ENCODE data around the gene DDX4. TPM values are rescaled to one million over a fixed set of nuclear protein-coding genes. Genes with fewer than 3 reads are reported as not detected.
"Not testable (repeated sequence)": the region's sequence is repeated elsewhere in the genome, so short reads cannot be mapped to it uniquely, and the experiment has no call there.

Gene DDX4
- total RNA-seq (not detected), polyA plus RNA-seq (not detected)

GRCh38 chr5:55737793-55738192, at the start of gene DDX4:
Gene DDX4, plus strand, starts transcription at chr5:55738061. Its CDS starts 903 bp downstream, at chr5:55738964.
- peaks cover 5 to 6% of the 10 kb centered on the region in 2 donors for H3K27me3 Mint-ChIP-seq
- H3K36me3 ChIP-seq (ENCODE audit: insufficient read depth, low read length): no peaks in the 10 kb centered on the region
- H3K4me1 ChIP-seq (ENCODE audit: insufficient read depth, low read length): no peaks in the 10 kb centered on the region
- no peak within 1 kb of the TSS for H3K4me3 ChIP-seq (ENCODE audit: low read length)
- no peaks in the 10 kb centered on the region for H3K4me1 Mint-ChIP-seq
- no peaks in the 10 kb centered on the region for H3K36me3 Mint-ChIP-seq
- ChIA-PET CTCF (no interaction called here), POLR2A (no interaction called here)
- H3K27me3 ChIP-seq (ENCODE audit: insufficient read depth, low read length, poor library complexity, severe bottlenecking): no peaks in the 10 kb centered on the region
- H3K9me3 Mint-ChIP-seq: no peaks in the 10 kb centered on the region
- no peaks in the 10 kb centered on the region for H3K9me3 ChIP-seq (ENCODE audit: low read length)
- H3K4me3 Mint-ChIP-seq: no peak within 1 kb of the TSS
- H3K27ac ChIP-seq (ENCODE audit: low read depth, low read length): no peak within 1 kb of the TSS
- H3K27ac Mint-ChIP-seq: no peak within 1 kb of the TSS
- no peak for DNase-seq

GRCh38 chr5:55691265-55692105, 46.4 kb upstream of the DDX4 start:
- H3K4me1 ChIP-seq (ENCODE audit: insufficient read depth, low read length): no peaks in the 10 kb centered on the region
- no peaks in the 10 kb centered on the region for H3K27me3 ChIP-seq (ENCODE audit: insufficient read depth, low read length, poor library complexity, severe bottlenecking)
- peaks cover 5 to 14% (median 9%) of the 10 kb centered on the region in 3 donors for H3K36me3 Mint-ChIP-seq
- no peak overlapping the region for H3K27ac ChIP-seq (ENCODE audit: low read depth, low read length)
- H3K36me3 ChIP-seq (ENCODE audit: insufficient read depth, low read length): no peaks in the 10 kb centered on the region
- ChIA-PET CTCF (interaction anchor here (0.9 to 1.3 kb wide), 5 partner anchors 10 to 519 kb away, joined by 3 to 4 read pairs (median 3); no protein-coding TSS in a partner anchor), POLR2A (no interaction called here)
- H3K27ac Mint-ChIP-seq: no peak overlapping the region
- H3K9me3 ChIP-seq (ENCODE audit: low read length): no peaks in the 10 kb centered on the region
- no peaks in the 10 kb centered on the region for H3K9me3 Mint-ChIP-seq
- no peaks in the 10 kb centered on the region for H3K27me3 Mint-ChIP-seq
- peaks cover 0 to 4% (median 4%) of the 10 kb centered on the region in 3 donors for H3K4me1 Mint-ChIP-seq
- no peak overlapping the region for H3K4me3 ChIP-seq (ENCODE audit: low read length)
- DNase-seq: peak in 2 of 5 donors; percentile 10 to 44
- H3K4me3 Mint-ChIP-seq: no peak overlapping the region

GRCh38 chr5:55692106-55692417, 45.8 kb upstream of the DDX4 start:
- ChIA-PET CTCF (interaction anchor here (0.9 to 1.3 kb wide), 4 partner anchors 9 to 520 kb away, joined by 3 to 4 read pairs (median 3); no protein-coding TSS in a partner anchor), POLR2A (no interaction called here)
- Histone ChIP-seq H3K4me3 (ENCODE audit: low read length) (no peak overlapping the region), H3K27me3 (ENCODE audit: insufficient read depth, low read length, poor library complexity, severe bottlenecking) (no peaks in the 10 kb centered on the region), H3K36me3 (ENCODE audit: insufficient read depth, low read length) (no peaks in the 10 kb centered on the region), H3K9me3 (ENCODE audit: low read length) (no peaks in the 10 kb centered on the region), H3K27ac (ENCODE audit: low read depth, low read length) (no peak overlapping the region), H3K4me1 (ENCODE audit: insufficient read depth, low read length) (no peaks in the 10 kb centered on the region)
- H3K27me3 Mint-ChIP-seq: no peaks in the 10 kb centered on the region
- no peak overlapping the region for H3K4me3 Mint-ChIP-seq
- peaks cover 0 to 4% (median 4%) of the 10 kb centered on the region in 3 donors for H3K4me1 Mint-ChIP-seq
- H3K27ac Mint-ChIP-seq: no peak overlapping the region
- DNase-seq: no peak
- H3K36me3 Mint-ChIP-seq: peaks cover 5 to 16% (median 5%) of the 10 kb centered on the region in 3 donors
- no peaks in the 10 kb centered on the region for H3K9me3 Mint-ChIP-seq

DNA sequence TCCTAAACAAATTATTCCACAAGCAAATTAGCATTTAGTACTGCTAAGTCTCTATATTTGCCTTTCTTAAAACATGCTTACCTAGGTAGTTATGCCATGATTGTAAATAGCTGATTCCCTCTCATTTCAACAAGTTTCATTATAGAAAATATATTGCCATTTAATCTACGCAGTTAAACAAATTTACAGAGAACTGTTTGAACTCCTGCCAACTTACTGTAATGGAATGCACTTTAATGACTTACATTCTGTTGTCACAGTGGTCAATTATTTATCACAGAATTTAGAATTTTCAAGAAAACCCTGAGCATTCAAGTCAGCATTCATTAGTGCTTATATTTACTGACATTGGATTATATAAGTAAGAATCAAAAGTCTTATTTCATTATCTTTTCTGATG, 45.4 kb upstream of the DDX4 start:
- Mint-ChIP-seq H3K9me3 (no peaks in the 10 kb centered on the region), H3K27ac (no peak overlapping the region), H3K36me3 (peaks cover 5 to 18% (median 8%) of the 10 kb centered on the region in 3 donors), H3K27me3 (no peaks in the 10 kb centered on the region), H3K4me1 (peaks cover 0 to 4% (median 4%) of the 10 kb centered on the region in 3 donors), H3K4me3 (no peak overlapping the region)
- CTCF ChIA-PET: interaction anchor here (0.9 to 1.3 kb wide), 3 partner anchors 9 to 520 kb away, joined by 3 to 4 read pairs (median 3); no protein-coding TSS in a partner anchor
- Histone ChIP-seq H3K27me3 (ENCODE audit: insufficient read depth, low read length, poor library complexity, severe bottlenecking) (no peaks in the 10 kb centered on the region), H3K4me3 (ENCODE audit: low read length) (no peak overlapping the region), H3K36me3 (ENCODE audit: insufficient read depth, low read length) (no peaks in the 10 kb centered on the region), H3K4me1 (ENCODE audit: insufficient read depth, low read length) (no peaks in the 10 kb centered on the region), H3K27ac (ENCODE audit: low read depth, low read length) (no peak overlapping the region), H3K9me3 (ENCODE audit: low read length) (no peaks in the 10 kb centered on the region)
- no peak for DNase-seq
- POLR2A ChIA-PET: no interaction called here

- no peaks in the 10 kb centered on the region for H3K9me3 Mint-ChIP-seq
- no peak overlapping the region for H3K4me3 ChIP-seq (ENCODE audit: low read length)
- no peaks in the 10 kb centered on the region for H3K4me1 ChIP-seq (ENCODE audit: insufficient read depth, low read length)
- no peaks in the 10 kb centered on the region for H3K9me3 ChIP-seq (ENCODE audit: low read length)
- ChIA-PET POLR2A (no interaction called here), CTCF (interaction anchor here (0.7 kb wide), 1 partner anchor 741 kb away, joined by 3 read pairs; no protein-coding TSS in a partner anchor)
- H3K27ac ChIP-seq (ENCODE audit: low read depth, low read length): no peak overlapping the region
- H3K4me1 Mint-ChIP-seq: peaks cover 0 to 6% (median 5%) of the 10 kb centered on the region in 3 donors
- H3K27me3 ChIP-seq (ENCODE audit: insufficient read depth, low read length, poor library complexity, severe bottlenecking): no peaks in the 10 kb centered on the region
- H3K27ac Mint-ChIP-seq: no peak overlapping the region
- H3K4me3 Mint-ChIP-seq: no peak overlapping the region
- no peak for DNase-seq
- peaks cover 5 to 23% (median 7%) of the 10 kb centered on the region in 3 donors for H3K36me3 Mint-ChIP-seq
- no peaks in the 10 kb centered on the region for H3K27me3 Mint-ChIP-seq
- no peaks in the 10 kb centered on the region for H3K36me3 ChIP-seq (ENCODE audit: insufficient read depth, low read length)
Measured at GRCh38 chr5:55694152-55694830, 43.6 kb upstream of the DDX4 start.

DNA sequence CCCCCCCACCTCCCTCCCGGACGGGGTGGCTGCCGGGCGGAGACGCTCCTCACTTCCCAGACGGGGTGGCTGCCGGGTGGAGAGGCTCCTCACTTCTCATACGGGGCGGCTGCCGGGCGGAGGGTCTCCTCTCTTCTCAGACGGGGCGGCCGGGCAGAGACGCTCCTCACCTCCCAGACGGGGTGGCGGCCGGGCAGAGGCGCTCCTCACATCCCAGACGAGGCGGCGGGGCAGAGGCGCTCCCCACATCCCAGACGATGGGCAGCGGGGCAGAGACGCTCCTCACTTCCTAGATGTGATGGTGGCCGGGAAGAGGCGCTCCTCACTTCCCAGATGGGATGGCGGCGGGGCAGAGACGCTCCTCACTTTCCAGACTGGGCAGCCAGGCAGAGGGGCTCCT, 41.2 kb upstream of the DDX4 start:
- H3K4me3 ChIP-seq (ENCODE audit: low read length); DNase-seq; H3K4me3 Mint-ChIP-seq; H3K36me3 ChIP-seq (ENCODE audit: insufficient read depth, low read length); CTCF ChIA-PET; H3K9me3 ChIP-seq (ENCODE audit: low read length); H3K9me3 Mint-ChIP-seq; H3K4me1 ChIP-seq (ENCODE audit: insufficient read depth, low read length); H3K27me3 ChIP-seq (ENCODE audit: insufficient read depth, low read length, poor library complexity, severe bottlenecking); H3K27ac ChIP-seq (ENCODE audit: low read depth, low read length); H3K27me3 Mint-ChIP-seq; H3K27ac Mint-ChIP-seq; POLR2A ChIA-PET: not testable (repeated sequence)
- Mint-ChIP-seq H3K4me1 (peaks cover 2 to 10% (median 10%) of the 10 kb centered on the region in 3 donors), H3K36me3 (peaks cover 5 to 26% (median 12%) of the 10 kb centered on the region in 3 donors)

GRCh38 chr5:55699041-55699688, 38.7 kb upstream of the DDX4 start:
- no peaks in the 10 kb centered on the region for H3K27me3 Mint-ChIP-seq
- no peak overlapping the region for H3K27ac Mint-ChIP-seq
- Histone ChIP-seq H3K36me3 (ENCODE audit: insufficient read depth, low read length) (no peaks in the 10 kb centered on the region), H3K27ac (ENCODE audit: low read depth, low read length) (no peak overlapping the region), H3K4me3 (ENCODE audit: low read length) (no peak overlapping the region), H3K27me3 (ENCODE audit: insufficient read depth, low read length, poor library complexity, severe bottlenecking) (no peaks in the 10 kb centered on the region), H3K9me3 (ENCODE audit: low read length) (no peaks in the 10 kb centered on the region), H3K4me1 (ENCODE audit: insufficient read depth, low read length) (peaks cover 5% of the 10 kb centered on the region)
- no peak for DNase-seq
- POLR2A ChIA-PET: no interaction called here
- H3K4me1 Mint-ChIP-seq: peaks cover 2 to 10% (median 8%) of the 10 kb centered on the region in 3 donors
- H3K9me3 Mint-ChIP-seq: no peaks in the 10 kb centered on the region
- H3K4me3 Mint-ChIP-seq: no peak overlapping the region
- peaks cover 5 to 35% (median 18%) of the 10 kb centered on the region in 3 donors for H3K36me3 Mint-ChIP-seq
- CTCF ChIA-PET: no interaction called here

DNA sequence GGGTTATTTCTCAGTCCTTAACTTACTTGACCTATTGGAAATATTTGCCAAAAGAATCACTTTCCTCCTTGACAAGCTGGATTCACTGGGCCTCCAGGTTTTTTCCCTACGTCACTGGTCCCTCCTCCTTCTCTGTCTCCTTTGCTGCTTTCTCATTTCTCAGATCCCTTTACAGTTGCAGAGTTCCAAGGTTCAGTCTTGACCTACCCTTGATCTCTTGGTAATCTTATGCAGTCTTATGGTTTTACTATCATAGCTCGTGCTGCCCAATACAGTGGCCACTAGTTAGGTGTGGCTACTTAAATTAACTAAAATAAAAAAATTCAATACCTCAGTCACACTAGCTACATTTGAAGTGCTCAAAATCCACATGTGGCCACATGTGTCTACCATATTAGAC, 37.1 kb upstream of the DDX4 start:
- Mint-ChIP-seq H3K4me1 (peaks cover 2 to 14% (median 10%) of the 10 kb centered on the region in 3 donors), H3K27ac (peak overlapping the region in 2 of 8 donors; percentile 0 to 10), H3K27me3 (no peaks in the 10 kb centered on the region), H3K4me3 (no peak overlapping the region), H3K36me3 (peaks cover 0 to 29% (median 17%) of the 10 kb centered on the region in 3 donors), H3K9me3 (no peaks in the 10 kb centered on the region)
- Histone ChIP-seq H3K9me3 (ENCODE audit: low read length) (no peaks in the 10 kb centered on the region), H3K4me1 (ENCODE audit: insufficient read depth, low read length) (peaks cover 5% of the 10 kb centered on the region), H3K27me3 (ENCODE audit: insufficient read depth, low read length, poor library complexity, severe bottlenecking) (no peaks in the 10 kb centered on the region), H3K4me3 (ENCODE audit: low read length) (no peak overlapping the region), H3K36me3 (ENCODE audit: insufficient read depth, low read length) (no peaks in the 10 kb centered on the region), H3K27ac (ENCODE audit: low read depth, low read length) (no peak overlapping the region)
- CTCF ChIA-PET: interaction anchor here (2.0 kb wide), 1 partner anchor 8 kb away, joined by 4 read pairs; no protein-coding TSS in a partner anchor
- POLR2A ChIA-PET: no interaction called here
- DNase-seq: no peak

All from CD8-positive, alpha-beta memory T cell (primary cell).